Ramos (cell line): Measurements from ENCODE around the gene SPTBN1.

Experiments used
- in situ Hi-C: fragments of 300-500 bp; cut with MboI; formaldehyde crosslinking; loops from one replicate; pipeline ENCODE4 v1.14.3; 2022; ENCODE audit warnings: low sequenced_read_pairs; ENCODE audit not compliant: unreplicated experiment

The SPTBN1 gene

GRCh38 chr2:54497763-54498680 is 41.9 kb downstream of the SPTBN1 start:
- in situ Hi-C loops: no loop called here

- in situ Hi-C loops: loop anchor here (10.0 to 25.0 kb wide), 2 partner anchors 385 to 663 kb away; partner anchors contain the start of gene ACYP2
Observed at GRCh38 chr2:54499661-54500060, 43.5 kb downstream of the SPTBN1 start.

GRCh38 chr2:54500404-54501205 is 44.5 kb downstream of the SPTBN1 start:
- in situ Hi-C loops: loop anchor here (10.0 to 25.0 kb wide), 2 partner anchors 386 to 662 kb away; partner anchors contain the start of gene ACYP2

DNA sequence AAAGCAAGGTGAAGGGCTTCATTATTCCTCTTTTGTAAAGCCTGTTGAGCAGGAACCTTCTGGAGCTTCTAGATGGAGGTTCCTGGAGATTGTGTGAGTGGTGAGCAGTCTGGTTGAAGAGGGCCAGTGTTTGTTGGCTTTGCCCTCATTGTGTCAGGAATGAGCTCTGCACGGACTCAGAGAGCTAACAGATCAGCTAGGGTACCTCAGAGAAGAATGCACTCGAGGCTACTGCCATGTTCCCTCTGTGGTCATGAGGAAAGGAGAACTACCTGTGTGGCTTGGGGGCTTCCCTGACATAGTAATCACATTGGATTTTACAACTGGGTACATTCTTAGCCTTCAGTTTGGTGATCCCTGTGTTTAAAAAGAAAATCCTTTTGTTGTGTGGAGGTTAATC is 46.6 kb downstream of the SPTBN1 start:
- in situ Hi-C loops: loop anchor here (10.0 to 25.0 kb wide), 2 partner anchors 388 to 660 kb away; partner anchors contain the start of gene ACYP2

- in situ Hi-C loops: loop anchor here (10.0 to 25.0 kb wide), 2 partner anchors 388 to 659 kb away; partner anchors contain the start of gene ACYP2
Observed at GRCh38 chr2:54503192-54503591, 47.1 kb downstream of the SPTBN1 start.

GRCh38 chr2:54503828-54504227 is 47.7 kb downstream of the SPTBN1 start:
- in situ Hi-C loops: loop anchor here (10.0 to 25.0 kb wide), 2 partner anchors 389 to 658 kb away; partner anchors contain the start of gene ACYP2

DNA sequence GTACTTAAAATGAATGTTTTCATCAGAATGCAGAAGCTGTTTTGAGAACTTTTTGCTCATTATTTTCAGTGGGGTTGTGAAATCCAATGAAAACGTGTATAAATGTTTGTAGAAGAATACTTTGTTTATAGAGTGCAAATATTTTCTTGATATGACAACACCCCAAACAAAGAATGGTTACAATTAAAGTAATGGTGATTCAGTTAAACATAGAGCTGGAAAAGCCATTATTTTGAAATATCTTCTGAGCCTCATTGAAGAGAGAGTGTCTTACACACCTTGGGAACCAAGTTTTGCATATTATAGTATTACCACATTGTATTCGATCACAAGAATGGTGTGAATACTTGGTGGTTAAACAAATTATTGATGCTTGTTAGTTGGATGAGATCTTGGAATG is 48.7 kb downstream of the SPTBN1 start:
- in situ Hi-C loops: loop anchor here (10.0 to 25.0 kb wide), 2 partner anchors 390 to 657 kb away; partner anchors contain the start of gene ACYP2

DNA sequence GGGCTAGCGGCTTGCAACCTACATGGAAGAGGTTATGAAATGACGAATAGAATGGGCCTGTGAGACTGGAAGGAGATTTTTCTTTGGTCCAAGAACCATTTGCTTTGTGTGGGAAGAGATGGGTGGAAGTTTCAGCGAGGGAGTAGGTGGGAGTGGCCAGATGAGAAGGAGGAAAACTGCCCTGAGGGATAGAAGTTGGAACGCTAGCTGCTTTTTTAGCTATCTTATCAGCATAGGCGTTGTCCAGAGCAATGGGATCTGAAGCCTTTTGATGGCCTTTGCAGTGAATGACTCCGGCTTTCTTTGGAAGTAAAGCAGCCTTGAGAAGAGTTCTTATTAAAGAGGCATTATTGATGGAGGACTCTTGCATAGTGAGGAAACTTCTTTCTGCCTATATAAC is 52.4 kb downstream of the SPTBN1 start:
- in situ Hi-C loops: loop anchor here (10.0 to 25.0 kb wide), 2 partner anchors 394 to 654 kb away; partner anchors contain the start of gene ACYP2

DNA sequence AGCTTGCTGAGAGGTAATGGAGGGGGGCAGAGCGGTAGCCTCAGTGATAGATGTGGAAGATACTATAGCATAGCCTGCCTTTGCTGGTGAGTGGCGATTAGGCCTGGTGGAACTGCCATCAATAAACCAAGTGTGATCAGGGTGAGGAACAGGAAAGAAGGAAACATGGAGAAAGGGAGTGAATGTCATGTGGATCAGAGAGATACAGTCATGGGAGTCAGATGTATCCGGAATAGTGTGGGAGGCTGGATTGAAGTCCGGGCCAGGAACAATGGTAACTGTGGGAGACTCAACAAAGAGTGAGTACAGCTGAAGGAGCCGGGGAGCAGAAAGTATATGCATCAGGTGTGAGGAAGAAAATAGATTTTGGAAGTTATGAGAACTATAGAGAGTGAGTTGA is 52.9 kb downstream of the SPTBN1 start:
- in situ Hi-C loops: loop anchor here (10.0 to 25.0 kb wide), 2 partner anchors 394 to 653 kb away; partner anchors contain the start of gene ACYP2

GRCh38 chr2:54510916-54511315 is 54.8 kb downstream of the SPTBN1 start:
- in situ Hi-C loops: loop anchor here (25.0 kb wide), 1 partner anchor 651 kb away; no protein-coding TSS in a partner anchor

DNA sequence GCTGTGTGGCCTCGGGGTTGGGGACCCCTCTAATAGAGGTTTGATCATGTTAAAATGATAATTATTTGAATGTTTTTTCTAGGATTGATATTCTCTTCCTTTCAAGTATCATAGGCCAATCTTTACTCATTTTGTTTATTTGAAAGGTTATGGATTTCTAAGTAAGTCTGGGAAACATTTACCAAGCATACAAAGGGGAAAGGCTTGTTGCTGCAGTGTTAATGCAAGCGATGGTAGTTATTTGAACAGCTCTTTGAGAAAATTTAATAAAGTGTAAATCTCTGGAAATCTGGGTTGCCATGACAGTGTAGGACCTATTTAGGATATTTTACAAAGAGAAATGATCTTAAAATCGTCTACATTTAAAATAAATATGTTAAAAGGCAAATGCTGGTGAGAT is 56.1 kb downstream of the SPTBN1 start:
- in situ Hi-C loops: loop anchor here (25.0 kb wide), 1 partner anchor 650 kb away; no protein-coding TSS in a partner anchor

GRCh38 chr2:54512663-54513362 is 56.7 kb downstream of the SPTBN1 start:
- in situ Hi-C loops: loop anchor here (25.0 kb wide), 1 partner anchor 649 kb away; no protein-coding TSS in a partner anchor

- in situ Hi-C loops: loop anchor here (25.0 kb wide), 1 partner anchor 649 kb away; no protein-coding TSS in a partner anchor
Observed at GRCh38 chr2:54513363-54513715, 57.2 kb downstream of the SPTBN1 start.

DNA sequence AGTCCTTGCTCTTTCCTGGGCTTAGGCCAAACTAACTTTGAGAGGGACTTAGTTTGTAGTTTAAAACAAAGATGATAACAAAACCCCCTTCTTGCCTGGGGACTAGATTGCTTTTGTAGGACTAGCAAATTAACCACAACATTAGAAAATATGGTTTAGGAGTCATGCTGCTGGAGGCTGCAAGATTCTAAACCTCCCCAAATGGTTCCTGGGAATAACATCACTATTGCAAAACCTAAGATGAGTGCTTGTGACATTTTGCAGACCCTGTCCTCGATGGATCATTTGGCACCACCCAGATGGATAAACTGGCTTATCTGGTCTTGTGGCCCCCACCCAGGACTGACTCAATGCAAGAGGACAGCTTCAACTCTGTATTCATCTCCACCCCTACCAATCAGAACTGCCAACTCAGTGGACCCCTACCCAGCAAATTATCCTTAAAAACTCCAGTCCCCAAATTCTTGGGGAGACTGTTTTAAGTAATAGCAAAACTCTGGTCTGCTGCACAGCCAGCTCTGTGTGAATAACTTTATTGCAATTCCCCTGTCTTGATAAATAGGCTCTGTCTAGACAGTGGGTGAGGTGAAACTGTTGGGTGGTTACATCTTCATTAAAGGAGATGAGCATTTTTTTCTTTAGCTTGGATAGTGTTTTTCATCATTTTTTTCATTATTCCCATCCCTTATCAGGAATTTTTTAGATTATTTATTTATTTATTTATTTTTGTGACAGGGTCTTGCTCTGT is 58.9 kb downstream of the SPTBN1 start:
- in situ Hi-C loops: loop anchor here (25.0 kb wide), 1 partner anchor 647 kb away; no protein-coding TSS in a partner anchor

GRCh38 chr2:54516842-54517241 is 60.7 kb downstream of the SPTBN1 start:
- in situ Hi-C loops: loop anchor here (25.0 kb wide), 1 partner anchor 645 kb away; no protein-coding TSS in a partner anchor

DNA sequence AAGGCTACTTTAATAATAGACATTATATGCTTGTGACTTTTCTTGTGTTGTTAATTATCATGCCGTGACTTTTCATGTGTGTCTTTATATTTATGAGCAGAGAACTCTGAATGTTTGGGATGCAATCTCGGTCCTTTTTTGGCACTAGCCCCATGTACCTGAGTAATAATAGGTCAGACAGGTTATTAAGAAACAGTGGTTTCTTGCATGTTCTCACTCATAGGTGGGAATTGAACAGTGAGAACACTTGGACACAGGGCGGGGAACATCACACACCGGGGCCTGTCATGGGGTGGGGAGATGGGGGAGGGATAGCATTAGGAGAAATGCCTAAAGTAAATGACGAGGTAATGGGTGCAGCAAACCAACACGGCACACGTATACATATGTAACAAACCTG is 61.9 kb downstream of the SPTBN1 start:
- in situ Hi-C loops: loop anchor here (25.0 kb wide), 1 partner anchor 644 kb away; no protein-coding TSS in a partner anchor

- in situ Hi-C loops: loop anchor here (25.0 kb wide), 1 partner anchor 644 kb away; no protein-coding TSS in a partner anchor
Observed at GRCh38 chr2:54518430-54518829, 62.3 kb downstream of the SPTBN1 start.

GRCh38 chr2:54519841-54520459 is 63.8 kb downstream of the SPTBN1 start:
- in situ Hi-C loops: loop anchor here (5.0 to 25.0 kb wide), 4 partner anchors 145 to 642 kb away; no protein-coding TSS in a partner anchor
